ENCODE measurements around the gene FLRT1. TPM values are rescaled to one million over a fixed set of nuclear protein-coding genes. Genes with fewer than 3 reads are reported as not detected.

The FLRT1 gene
- total and polyA plus RNA-seq, 4 donors, result 0.02 to 0.32 (median 0.05) TPM; not detected in 1

- 72% methylated on average over 23 of the region's 23 CpGs for WGBS
- Histone ChIP-seq H3K4me3 (ENCODE audit: low read depth in 1 of 3, low read length in 3 of 3) (no peak overlapping the region), H3K36me3 (ENCODE audit: control insufficient read depth in 4 of 4, insufficient read depth in 3 of 4, low read depth in 1 of 4, low read length in 3 of 4) (peaks cover 2 to 15% (median 8%) of the 10 kb centered on the region in 4 donors), H3K9ac (ENCODE audit: low read depth in 1 of 2, low read length in 2 of 2) (no peak overlapping the region), H3K27ac (ENCODE audit: low read depth in 1 of 2, low read length in 2 of 2) (no peak overlapping the region), H3K9me3 (ENCODE audit: control insufficient read depth in 4 of 4, low read length in 3 of 4) (no peaks in the 10 kb centered on the region), H3K27me3 (ENCODE audit: control insufficient read depth in 4 of 4, insufficient read depth in 4 of 4, low read length in 3 of 4) (no peaks in the 10 kb centered on the region), H3K4me1 (ENCODE audit: control insufficient read depth in 4 of 4, insufficient read depth in 4 of 4, low read length in 3 of 4) (peaks cover 2 to 34% (median 5%) of the 10 kb centered on the region in 4 donors)
- TF ChIP-seq NR2F2 (IDR thresholded peaks at IDR 0.05) (peak; percentile 65), FOXA2 (IDR thresholded peaks at IDR 0.05) (no peak)
- no peak for DNase-seq (ENCODE audit: low spot score)
Measured at GRCh38 chr11:64001484-64002420, 34.0 kb upstream of the FLRT1 start.

GRCh38 chr11:64003807-64004589, 31.7 kb upstream of the FLRT1 start:
- TF ChIP-seq ZBTB33 (IDR thresholded peaks at IDR 0.05) (no peak), MAX (IDR thresholded peaks at IDR 0.05) (no peak), GABPA (IDR thresholded peaks at IDR 0.05 in 1 of 2, conservative IDR thresholded peaks at IDR 0.05 in 1 of 2) (no peak), CTCF (IDR thresholded peaks at IDR 0.05; ENCODE audit: low read depth, low read length, missing input control) (no peak), TAF1 (conservative IDR thresholded peaks at IDR 0.05) (no peak), HNF4A (conservative IDR thresholded peaks at IDR 0.05) (no peak), REST (IDR thresholded peaks at IDR 0.05) (no peak), SP1 (IDR thresholded peaks at IDR 0.05) (no peak), EGR1 (IDR thresholded peaks at IDR 0.05; ENCODE audit: low read depth in 2 of 2) (no peak), YY1 (IDR thresholded peaks at IDR 0.05) (no peak), HNF4G (IDR thresholded peaks at IDR 0.05) (no peak), NR2F2 (IDR thresholded peaks at IDR 0.05) (no peak), FOXA1 (IDR thresholded peaks at IDR 0.05) (no peak), JUND (IDR thresholded peaks at IDR 0.05) (no peak), ATF3 (IDR thresholded peaks at IDR 0.05) (no peak), RXRA (IDR thresholded peaks at IDR 0.05) (no peak), RAD21 (IDR thresholded peaks at IDR 0.05) (no peak), FOXA2 (IDR thresholded peaks at IDR 0.05) (no peak)
- no peaks in the 10 kb centered on the region for H3K27me3 ChIP-seq (ENCODE audit: control insufficient read depth in 4 of 4, insufficient read depth in 4 of 4, low read length in 3 of 4)
- H3K4me1 ChIP-seq (ENCODE audit: control insufficient read depth in 4 of 4, insufficient read depth in 4 of 4, low read length in 3 of 4), result peaks cover 6 to 48% (median 14%) of the 10 kb centered on the region in 4 donors
- 73% methylated on average over 23 of the region's 23 CpGs for WGBS
- no peak overlapping the region for H3K9ac ChIP-seq (ENCODE audit: low read depth in 1 of 2, low read length in 2 of 2)
- DNase-seq (ENCODE audit: low spot score), result no peak
- H3K4me3 ChIP-seq (ENCODE audit: low read depth in 1 of 3, low read length in 3 of 3), result no peak overlapping the region
- no peak overlapping the region for H3K27ac ChIP-seq (ENCODE audit: low read depth in 1 of 2, low read length in 2 of 2)
- no peaks in the 10 kb centered on the region for H3K36me3 ChIP-seq (ENCODE audit: control insufficient read depth in 4 of 4, insufficient read depth in 3 of 4, low read depth in 1 of 4, low read length in 3 of 4)
- no peaks in the 10 kb centered on the region for H3K9me3 ChIP-seq (ENCODE audit: control insufficient read depth in 4 of 4, low read length in 3 of 4)
